Keratinocyte (primary cell): ENCODE results near the gene STON1. TPM values are rescaled to one million over a fixed set of nuclear protein-coding genes. Genes with fewer than 3 reads are reported as not detected.

Source experiments
- DNase-seq: peaks from one replicate; pipeline ENCODE4 v3.0.0-alpha.2; 2011; ENCODE audit warnings: low read depth, missing footprints, low spot score
- FAIRE-seq: peaks from 2 replicates; lab custom pipeline; 2011; peaks lifted over from hg19 to GRCh38; lab: Jason Lieb, UNC
- H2AFZ ChIP-seq: 2 replicates; pipeline ENCODE4 v1.6.0; 2012; ENCODE audit warnings: low read length, control low read depth, inconsistent platforms; ENCODE audit not compliant: control insufficient read depth
- H3K27ac ChIP-seq: 2 replicates; pipeline ENCODE4 v1.5.1; 2011; ENCODE audit warnings: low read length; ENCODE audit not compliant: control insufficient read depth, insufficient read depth
- H3K27me3 ChIP-seq: 3 replicates; pipeline ENCODE4 v1.6.0; 2011; ENCODE audit warnings: low read length; ENCODE audit not compliant: control insufficient read depth, insufficient read depth; ENCODE audit errors: extremely low read depth
- H3K36me3 ChIP-seq, 2 experiments: 2 replicates in 1 of 2; 3 replicates in 1 of 2; pipeline ENCODE4 v1.5.1; 2011; ENCODE audit warnings: low read length in 2 of 2, mild to moderate bottlenecking in 1 of 2; ENCODE audit not compliant: control insufficient read depth in 2 of 2, insufficient read depth in 2 of 2; ENCODE audit errors: extremely low read depth in 1 of 2
- H3K4me1 ChIP-seq: 3 replicates; pipeline ENCODE4 v1.5.1; 2011; ENCODE audit warnings: low read length; ENCODE audit not compliant: control insufficient read depth, insufficient read depth; ENCODE audit errors: extremely low read depth
- H3K4me2 ChIP-seq: 3 replicates; pipeline ENCODE4 v1.6.0; 2011; ENCODE audit warnings: low read depth, low read length; ENCODE audit not compliant: control insufficient read depth, insufficient read depth; ENCODE audit errors: extremely low read depth
- H3K4me3 ChIP-seq, 3 experiments: fragments of 200-600 bp in 1 of 3; sonication (generic) in 1 of 3; 2 replicates in 2 of 3; 3 replicates in 1 of 3; pipeline ENCODE4 v1.5.1; 2011 to 2016; ENCODE audit warnings: low read length in 3 of 3, mild to moderate bottlenecking in 3 of 3, control low read depth in 2 of 3, inconsistent platforms in 1 of 3, low read depth in 1 of 3, mixed read lengths in 1 of 3, mixed run types in 1 of 3, moderate library complexity in 1 of 3; ENCODE audit not compliant: control insufficient read depth in 2 of 3, insufficient read depth in 2 of 3; ENCODE audit errors: extremely low read depth in 1 of 3
- H3K79me2 ChIP-seq: 2 replicates; pipeline ENCODE4 v1.6.0; 2012; ENCODE audit warnings: low read length; ENCODE audit not compliant: control insufficient read depth, insufficient read depth
- H3K9ac ChIP-seq: 3 replicates; pipeline ENCODE4 v1.6.0; 2011; ENCODE audit warnings: low read length; ENCODE audit not compliant: control insufficient read depth, insufficient read depth; ENCODE audit errors: extremely low read depth
- H3K9me1 ChIP-seq: 3 replicates; pipeline ENCODE4 v1.6.0; 2011; ENCODE audit warnings: low read length; ENCODE audit not compliant: control insufficient read depth, insufficient read depth; ENCODE audit errors: extremely low read depth
- H3K9me3 ChIP-seq: 2 replicates; pipeline ENCODE4 v1.5.1; 2012; ENCODE audit warnings: low read depth, low read length; ENCODE audit not compliant: control insufficient read depth
- H4K20me1 ChIP-seq: 3 replicates; pipeline ENCODE4 v1.6.0; 2011; ENCODE audit warnings: low read length; ENCODE audit not compliant: control insufficient read depth, insufficient read depth; ENCODE audit errors: extremely low read depth
- EZH2 ChIP-seq: IDR thresholded peaks from one replicate; pipeline ENCODE4 v1.6.1; 2012; ENCODE audit warnings: inconsistent platforms, mild to moderate bottlenecking, low read length, moderate library complexity
- dilution Hi-C: fragments of 300-500 bp; cut with MboI; formaldehyde crosslinking; loops from one replicate; pipeline ENCODE4 v1.7.0; 2020; ENCODE audit warnings: low sequenced_read_pairs; ENCODE audit not compliant: extremely low pct_ligation_motif_present
- polyA plus RNA-seq, 5 experiments: library from polyadenylated mRNA; depleted of rRNA in 3 of 5; stranded (reverse) in 3 of 5; stranded (forward) in 1 of 5; unstranded in 1 of 5; fragments of >200 nt; gene quantifications; 1 replicate in 1 of 5; 2 replicates in 3 of 5; 3 replicates in 1 of 5; pipeline versions ENCODE4 v1.2.1 to v1.2.3, GENCODE V29; 2011 to 2012; ENCODE audit warnings: missing spikeins in 2 of 5, low read depth in 1 of 5, low replicate concordance in 1 of 5
- TF ChIP-seq, protein P1 (sequence below), 3 experiments: IDR thresholded peaks in 1 of 3; conservative IDR thresholded peaks in 1 of 3; optimal IDR thresholded peaks in 1 of 3; 2 replicates in 2 of 3; 3 replicates in 1 of 3; pipeline versions ENCODE3 to v1.5.1; 2011; ENCODE audit warnings: low read length in 3 of 3, mild to moderate bottlenecking in 3 of 3, moderate library complexity in 2 of 3, control low read depth in 1 of 3, inconsistent platforms in 1 of 3; ENCODE audit not compliant: insufficient read depth in 2 of 3; ENCODE audit errors: extremely low read depth in 1 of 3

STON1 gene
- polyA plus RNA-seq, 1 donor (not counting 4 experiments of a cell fraction or from before 2014, with no cell fraction given), result 1.2 TPM

DNA sequence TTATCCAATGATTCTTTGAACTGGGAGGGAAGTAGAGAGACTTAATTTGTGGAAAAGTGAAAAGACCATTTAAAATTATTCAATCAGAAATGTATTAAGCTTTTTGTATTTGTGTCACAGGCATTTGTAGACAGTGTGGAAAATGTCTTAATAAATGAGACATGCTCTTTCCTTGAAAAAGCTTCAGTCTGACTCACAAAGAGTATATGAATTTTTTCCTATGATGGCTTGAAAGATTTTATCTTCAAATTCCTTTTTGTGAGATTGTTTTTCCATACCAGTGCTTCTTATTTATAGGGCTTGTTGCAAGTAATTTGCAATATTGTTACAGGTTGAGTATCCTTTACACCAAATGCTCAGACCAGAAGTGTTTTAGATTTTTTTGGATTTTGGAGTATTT is 39.5 kb downstream of the STON1 start:
- no peak overlapping the region for H2AFZ ChIP-seq
- no peaks in the 10 kb centered on the region for H3K4me1 ChIP-seq
- no peaks in the 10 kb centered on the region for H3K9me1 ChIP-seq
- dilution Hi-C loops, result no loop called here
- no peak for FAIRE-seq
- no peak overlapping the region for H3K4me3 ChIP-seq
- H4K20me1 ChIP-seq, result no peaks in the 10 kb centered on the region
- no peaks in the 10 kb centered on the region for H3K27me3 ChIP-seq
- no peak overlapping the region for H3K9ac ChIP-seq
- no peaks in the 10 kb centered on the region for H3K36me3 ChIP-seq
- no peak overlapping the region for H3K4me2 ChIP-seq
- no peak for TF ChIP-seq EZH2
- TF ChIP-seq, protein P1, sequence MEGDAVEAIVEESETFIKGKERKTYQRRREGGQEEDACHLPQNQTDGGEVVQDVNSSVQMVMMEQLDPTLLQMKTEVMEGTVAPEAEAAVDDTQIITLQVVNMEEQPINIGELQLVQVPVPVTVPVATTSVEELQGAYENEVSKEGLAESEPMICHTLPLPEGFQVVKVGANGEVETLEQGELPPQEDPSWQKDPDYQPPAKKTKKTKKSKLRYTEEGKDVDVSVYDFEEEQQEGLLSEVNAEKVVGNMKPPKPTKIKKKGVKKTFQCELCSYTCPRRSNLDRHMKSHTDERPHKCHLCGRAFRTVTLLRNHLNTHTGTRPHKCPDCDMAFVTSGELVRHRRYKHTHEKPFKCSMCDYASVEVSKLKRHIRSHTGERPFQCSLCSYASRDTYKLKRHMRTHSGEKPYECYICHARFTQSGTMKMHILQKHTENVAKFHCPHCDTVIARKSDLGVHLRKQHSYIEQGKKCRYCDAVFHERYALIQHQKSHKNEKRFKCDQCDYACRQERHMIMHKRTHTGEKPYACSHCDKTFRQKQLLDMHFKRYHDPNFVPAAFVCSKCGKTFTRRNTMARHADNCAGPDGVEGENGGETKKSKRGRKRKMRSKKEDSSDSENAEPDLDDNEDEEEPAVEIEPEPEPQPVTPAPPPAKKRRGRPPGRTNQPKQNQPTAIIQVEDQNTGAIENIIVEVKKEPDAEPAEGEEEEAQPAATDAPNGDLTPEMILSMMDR (optimal IDR thresholded peaks at IDR 0.05 in 1 of 3, IDR thresholded peaks at IDR 0.05 in 1 of 3, conservative IDR thresholded peaks at IDR 0.05 in 1 of 3; ENCODE audit: extremely low read depth in 1 of 3, insufficient read depth in 2 of 3, low read length in 3 of 3), result no peak
- no peaks in the 10 kb centered on the region for H3K79me2 ChIP-seq
- H3K27ac ChIP-seq, result no peak overlapping the region
- no peak for DNase-seq
- H3K9me3 ChIP-seq, result no peaks in the 10 kb centered on the region

DNA sequence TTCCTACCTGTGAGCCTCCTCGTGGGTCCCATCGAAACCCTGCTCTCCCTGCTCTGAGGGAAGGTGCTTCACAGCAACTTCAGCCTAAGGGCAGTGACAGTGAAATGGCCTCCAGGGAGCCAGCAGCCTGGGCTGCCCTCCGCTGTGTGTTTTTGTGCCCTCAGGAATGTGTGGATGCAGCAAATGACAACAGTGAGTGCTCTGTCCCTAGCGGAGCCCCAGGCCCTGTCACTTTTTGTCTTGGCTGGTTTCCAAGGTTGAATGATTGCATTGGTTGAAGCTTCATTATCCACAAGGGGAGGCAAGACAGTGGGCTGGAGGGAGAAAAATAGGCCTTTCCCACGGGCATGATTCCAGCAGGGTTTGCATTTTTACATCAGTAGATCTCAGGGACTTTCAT is 42.9 kb downstream of the STON1 start:
- Histone ChIP-seq H3K27ac (no peak overlapping the region), H3K9me3 (no peaks in the 10 kb centered on the region), H3K9ac (no peak overlapping the region), H3K4me1 (no peaks in the 10 kb centered on the region), H3K27me3 (no peaks in the 10 kb centered on the region), H3K4me2 (no peak overlapping the region), H3K79me2 (no peaks in the 10 kb centered on the region), H3K9me1 (no peaks in the 10 kb centered on the region), H4K20me1 (no peaks in the 10 kb centered on the region), H2AFZ (no peak overlapping the region), H3K4me3 (no peak overlapping the region), H3K36me3 (no peaks in the 10 kb centered on the region)
- dilution Hi-C loops, result no loop called here
- no peak for TF ChIP-seq EZH2
- TF ChIP-seq, protein P1 (optimal IDR thresholded peaks at IDR 0.05 in 1 of 3, IDR thresholded peaks at IDR 0.05 in 1 of 3, conservative IDR thresholded peaks at IDR 0.05 in 1 of 3; ENCODE audit: extremely low read depth in 1 of 3, insufficient read depth in 2 of 3, low read length in 3 of 3), result no peak
- FAIRE-seq, result no peak
- DNase-seq, result no peak
